T-helper 22 cell (primary cell): ENCODE measurements around the gene POFUT2.

Experiments
- DNase-seq: peaks from one replicate; pipeline ENCODE4 v3.0.0-alpha.2; 2020; ENCODE audit warnings: low read depth

The POFUT2 gene

GRCh38 chr21:45248301-45248892, 39.3 kb downstream of the POFUT2 start:
- DNase-seq, result no peak

GRCh38 chr21:45246386-45247320, 41.0 kb downstream of the POFUT2 start:
- DNase-seq, result no peak

GRCh38 chr21:45244799-45245340, 42.8 kb downstream of the POFUT2 start:
- no peak for DNase-seq

- DNase-seq, result no peak
Measured at GRCh38 chr21:45243603-45244002, 44.1 kb downstream of the POFUT2 start.

- DNase-seq, result no peak
Measured at GRCh38 chr21:45241357-45241756, 46.3 kb downstream of the POFUT2 start.

GRCh38 chr21:45237401-45237800, 50.3 kb downstream of the POFUT2 start:
- no peak for DNase-seq

- no peak for DNase-seq
Measured at GRCh38 chr21:45236481-45236880, 51.2 kb downstream of the POFUT2 start.

GRCh38 chr21:45235488-45235887, 52.2 kb downstream of the POFUT2 start:
- no peak for DNase-seq

- DNase-seq, result no peak
Measured at GRCh38 chr21:45234965-45235364, 52.7 kb downstream of the POFUT2 start.

- no peak for DNase-seq
Measured at GRCh38 chr21:45234127-45234526, 53.6 kb downstream of the POFUT2 start.

GRCh38 chr21:45231705-45232104, 56.0 kb downstream of the POFUT2 start:
- DNase-seq, result no peak

- no peak for DNase-seq
Measured at GRCh38 chr21:45228656-45229240, 58.9 kb downstream of the POFUT2 start.

- peak; percentile 68 for DNase-seq
Measured at GRCh38 chr21:45228171-45228641, 59.5 kb downstream of the POFUT2 start.

- DNase-seq, result no peak
Measured at GRCh38 chr21:45227735-45228134, 60.0 kb downstream of the POFUT2 start.

GRCh38 chr21:45226540-45227326, 61.0 kb downstream of the POFUT2 start:
- DNase-seq, result peak; percentile 23

- DNase-seq, result no peak
Measured at GRCh38 chr21:45225741-45226327, 61.9 kb downstream of the POFUT2 start.

- no peak for DNase-seq
Measured at GRCh38 chr21:45225041-45225740, 62.5 kb downstream of the POFUT2 start.

GRCh38 chr21:45224189-45224938, 63.3 kb downstream of the POFUT2 start:
- peak; percentile 76 for DNase-seq

- no peak for DNase-seq
Measured at GRCh38 chr21:45223236-45224185, 64.2 kb downstream of the POFUT2 start.
